Glutamatergic neuron (in vitro differentiated cells): ENCODE results near the gene SYT9. TPM values are rescaled to one million over a fixed set of nuclear protein-coding genes. Genes with fewer than 3 reads are reported as not detected.

Source experiments
- DNase-seq: peaks from one replicate; pipeline ENCODE4 v3.0.0; 2022
- H3K27ac Mint-ChIP-seq: one replicate; pipeline ENCODE4 v1.8.0; 2020; ENCODE audit warnings: mild to moderate bottlenecking, mixed read lengths, inconsistent platforms; ENCODE audit not compliant: unreplicated experiment
- H3K27me3 Mint-ChIP-seq: one replicate; pipeline ENCODE4 v1.8.0; 2020; ENCODE audit warnings: mild to moderate bottlenecking, moderate library complexity, mixed read lengths, inconsistent platforms; ENCODE audit not compliant: unreplicated experiment
- H3K36me3 Mint-ChIP-seq: one replicate; pipeline ENCODE4 v1.8.0; 2020; ENCODE audit warnings: mild to moderate bottlenecking, mixed read lengths, inconsistent platforms; ENCODE audit not compliant: unreplicated experiment
- H3K4me1 Mint-ChIP-seq: one replicate; pipeline ENCODE4 v1.8.0; 2020; ENCODE audit warnings: mild to moderate bottlenecking, low read depth, mixed read lengths, inconsistent platforms; ENCODE audit not compliant: unreplicated experiment
- H3K4me3 Mint-ChIP-seq: one replicate; pipeline ENCODE4 v1.8.0; 2020; ENCODE audit warnings: mild to moderate bottlenecking, mixed read lengths, inconsistent platforms; ENCODE audit not compliant: unreplicated experiment
- H3K9me3 Mint-ChIP-seq: one replicate; pipeline ENCODE4 v1.8.0; 2020; ENCODE audit warnings: mild to moderate bottlenecking, moderate library complexity, mixed read lengths, inconsistent platforms; ENCODE audit not compliant: unreplicated experiment
- CTCF ChIP-seq: fragments of 200-600 bp; sonication (generic); IDR thresholded peaks from one replicate; pipeline ENCODE4 v1.5.0; 2021; ENCODE audit not compliant: partially characterized antibody, unreplicated experiment
- total RNA-seq: library from RNA; stranded (reverse); fragmentation: NEBNext Ultra II Directional; extraction: Animal tissue kit (Norgen Biotek cat#: 25700); gene quantifications from one replicate; pipeline ENCODE4 v1.2.1, GENCODE V29; 2021; ENCODE audit not compliant: unreplicated experiment

The SYT9 gene
- total RNA-seq, 1 donor from 2014 or later = 3.7 TPM

- no peak for TF ChIP-seq CTCF
- Mint-ChIP-seq H3K4me3 (no peak overlapping the region), H3K27ac (no peak overlapping the region), H3K36me3 (no peaks in the 10 kb centered on the region), H3K9me3 (peaks cover 2% of the 10 kb centered on the region), H3K27me3 (no peaks in the 10 kb centered on the region), H3K4me1 (no peaks in the 10 kb centered on the region)
- DNase-seq = no peak
Observed at GRCh38 chr11:7471071-7471470, 219.4 kb downstream of the SYT9 start.

DNA sequence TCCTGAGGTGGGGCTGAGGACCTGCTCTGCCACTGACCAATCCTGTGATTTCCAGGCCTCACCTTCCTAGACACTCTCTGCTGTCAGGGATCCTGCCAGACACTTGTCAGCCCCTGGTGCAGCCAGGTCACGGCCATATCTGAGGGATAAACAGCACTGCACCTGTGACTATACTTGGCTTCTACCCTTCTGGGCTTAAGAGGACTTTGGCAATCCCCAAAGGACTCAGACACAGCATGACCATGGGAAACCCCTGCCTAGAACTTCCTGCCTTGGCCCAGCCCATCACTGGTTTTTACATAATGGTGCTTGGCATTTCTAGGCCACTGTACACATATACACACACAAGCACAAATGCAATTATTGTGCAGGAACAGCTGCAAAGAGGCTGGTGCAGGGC, 222.0 kb downstream of the SYT9 start:
- no peak overlapping the region for H3K27ac Mint-ChIP-seq
- DNase-seq = no peak
- no peaks in the 10 kb centered on the region for H3K4me1 Mint-ChIP-seq
- peaks cover 3% of the 10 kb centered on the region for H3K27me3 Mint-ChIP-seq
- no peaks in the 10 kb centered on the region for H3K36me3 Mint-ChIP-seq
- TF ChIP-seq CTCF = no peak
- H3K9me3 Mint-ChIP-seq = peaks cover 2% of the 10 kb centered on the region
- no peak overlapping the region for H3K4me3 Mint-ChIP-seq

GRCh38 chr11:7480113-7480512, 228.4 kb downstream of the SYT9 start:
- peaks cover 3% of the 10 kb centered on the region for H3K27me3 Mint-ChIP-seq
- TF ChIP-seq CTCF = no peak
- no peak for DNase-seq
- H3K36me3 Mint-ChIP-seq = no peaks in the 10 kb centered on the region
- no peaks in the 10 kb centered on the region for H3K9me3 Mint-ChIP-seq
- H3K27ac Mint-ChIP-seq = no peak overlapping the region
- H3K4me1 Mint-ChIP-seq = no peaks in the 10 kb centered on the region
- no peak overlapping the region for H3K4me3 Mint-ChIP-seq

GRCh38 chr11:7484131-7484530, 232.4 kb downstream of the SYT9 start:
- H3K36me3 Mint-ChIP-seq = no peaks in the 10 kb centered on the region
- DNase-seq = no peak
- no peaks in the 10 kb centered on the region for H3K27me3 Mint-ChIP-seq
- H3K4me3 Mint-ChIP-seq = no peak overlapping the region
- TF ChIP-seq CTCF = no peak
- H3K4me1 Mint-ChIP-seq = no peaks in the 10 kb centered on the region
- no peak overlapping the region for H3K27ac Mint-ChIP-seq
- H3K9me3 Mint-ChIP-seq = no peaks in the 10 kb centered on the region

GRCh38 chr11:7484645-7485044, 232.9 kb downstream of the SYT9 start:
- H3K4me1 Mint-ChIP-seq = no peaks in the 10 kb centered on the region
- TF ChIP-seq CTCF = no peak
- no peak overlapping the region for H3K4me3 Mint-ChIP-seq
- DNase-seq = no peak
- no peak overlapping the region for H3K27ac Mint-ChIP-seq
- no peaks in the 10 kb centered on the region for H3K27me3 Mint-ChIP-seq
- no peaks in the 10 kb centered on the region for H3K36me3 Mint-ChIP-seq
- H3K9me3 Mint-ChIP-seq = no peaks in the 10 kb centered on the region
